NCI-H510A treated with DMSO at 0.1 percent for 48 hours (cell line): ENCODE results near the gene FNBP1.

Experiments
- DNase-seq: peaks from one replicate; lab custom pipeline; 2025; lab: John Stamatoyannopoulos, UW

FNBP1 gene

DNA sequence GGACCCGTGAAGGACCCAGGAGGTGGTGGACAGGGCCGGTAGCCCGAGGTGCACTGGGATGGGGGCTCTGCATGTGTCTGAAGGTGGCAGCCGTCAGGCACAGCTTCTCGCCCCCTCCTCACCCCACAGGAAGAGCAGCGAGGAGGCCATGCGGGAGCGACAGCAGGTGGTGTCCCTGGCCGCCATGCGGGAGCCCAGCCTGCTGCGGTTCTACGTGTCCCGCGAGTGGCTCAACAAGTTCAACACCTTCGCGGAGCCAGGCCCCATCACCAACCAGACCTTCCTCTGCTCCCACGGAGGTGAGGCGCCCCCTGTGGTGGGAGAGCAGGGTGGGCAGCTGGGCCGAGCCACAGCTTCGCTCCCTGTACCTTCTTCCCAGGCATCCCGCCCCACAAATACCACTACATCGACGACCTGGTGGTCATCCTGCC is 167.8 kb downstream of the FNBP1 start:
- DNase-seq = no peak

DNA sequence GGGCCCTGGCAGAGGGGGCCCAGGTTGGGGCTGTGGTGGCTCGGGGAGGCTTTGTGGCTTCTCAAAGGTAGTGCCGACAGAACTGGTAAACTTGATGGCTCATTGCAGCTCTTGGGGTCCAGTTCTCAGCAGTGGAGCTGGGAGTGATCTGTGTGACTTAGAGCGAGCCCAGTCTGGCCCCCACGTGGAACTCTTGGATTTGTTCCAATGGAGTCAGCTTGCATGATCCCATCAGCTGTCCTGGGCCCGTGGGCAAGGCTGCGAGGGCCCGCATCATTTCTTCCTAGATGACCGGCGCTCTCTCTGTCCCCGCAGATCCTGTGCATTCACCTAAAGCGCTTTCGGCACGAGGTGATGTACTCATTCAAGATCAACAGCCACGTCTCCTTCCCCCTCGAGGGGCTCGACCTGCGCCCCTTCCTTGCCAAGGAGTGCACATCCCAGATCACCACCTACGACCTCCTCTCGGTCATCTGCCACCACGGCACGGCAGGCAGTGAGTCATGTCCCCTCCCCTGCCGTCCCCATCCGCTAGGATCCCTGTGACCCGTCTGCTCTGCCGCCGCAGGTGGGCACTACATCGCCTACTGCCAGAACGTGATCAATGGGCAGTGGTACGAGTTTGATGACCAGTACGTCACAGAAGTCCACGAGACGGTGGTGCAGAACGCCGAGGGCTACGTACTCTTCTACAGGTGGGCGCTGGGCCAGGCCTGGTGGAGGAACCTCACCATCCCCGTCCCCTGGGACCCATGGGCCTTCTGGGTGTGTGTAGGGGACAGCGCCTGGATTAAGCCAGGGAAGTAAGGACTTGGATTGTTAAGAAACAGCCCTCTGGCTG is 168.5 kb downstream of the FNBP1 start:
- DNase-seq = no peak

- DNase-seq = no peak
Measured at GRCh38 chr9:129873563-129874190, 169.3 kb downstream of the FNBP1 start.

DNA sequence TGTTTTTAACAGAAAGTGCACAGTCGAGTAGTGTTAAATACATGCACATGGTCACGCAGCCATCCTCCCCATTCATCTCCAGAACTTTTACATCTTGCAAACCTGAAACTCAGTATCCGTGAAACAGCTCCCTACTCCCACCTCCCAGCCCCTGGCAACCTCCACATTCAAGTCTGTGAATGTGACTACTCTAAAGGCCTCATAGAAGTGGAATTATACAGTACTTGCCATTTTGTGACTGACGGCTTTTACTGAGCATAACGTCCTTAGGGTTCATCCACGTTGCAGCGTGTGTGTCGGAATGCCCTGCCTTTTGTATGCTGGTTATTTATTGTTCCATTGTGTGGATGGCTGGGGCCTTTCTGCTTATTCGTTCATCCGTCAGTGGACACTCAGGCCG is 171.9 kb downstream of the FNBP1 start:
- DNase-seq = no peak

GRCh38 chr9:129869585-129870501 is 173.1 kb downstream of the FNBP1 start:
- no peak for DNase-seq

DNA sequence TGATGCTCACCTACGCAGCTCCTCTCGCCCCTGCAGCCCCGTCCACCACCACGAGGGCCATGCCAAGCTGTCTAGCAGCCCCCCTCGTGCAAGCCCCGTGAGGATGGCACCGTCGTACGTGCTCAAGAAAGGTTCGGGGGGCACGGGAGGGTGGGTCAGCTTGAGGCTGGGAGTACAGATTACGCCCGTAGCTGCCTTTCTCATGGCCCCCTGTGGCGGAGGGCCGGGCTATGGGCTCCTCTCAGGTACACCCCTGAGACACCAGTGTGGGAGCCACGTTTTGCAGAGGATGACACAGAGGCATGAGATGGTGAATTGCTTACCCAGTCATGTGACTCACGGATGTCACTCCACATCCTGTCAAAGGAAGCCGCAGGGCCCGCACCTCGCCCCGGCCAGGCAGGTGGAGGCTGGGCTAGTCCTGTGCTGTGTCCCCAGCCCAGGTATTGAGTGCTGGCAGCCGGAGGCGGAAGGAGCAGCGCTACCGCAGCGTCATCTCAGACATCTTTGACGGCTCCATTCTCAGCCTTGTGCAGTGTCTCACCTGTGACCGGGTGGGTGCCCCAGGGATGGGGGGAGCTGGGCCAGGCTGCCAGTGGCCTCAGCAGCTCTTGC is 174.0 kb downstream of the FNBP1 start:
- DNase-seq = no peak

DNA sequence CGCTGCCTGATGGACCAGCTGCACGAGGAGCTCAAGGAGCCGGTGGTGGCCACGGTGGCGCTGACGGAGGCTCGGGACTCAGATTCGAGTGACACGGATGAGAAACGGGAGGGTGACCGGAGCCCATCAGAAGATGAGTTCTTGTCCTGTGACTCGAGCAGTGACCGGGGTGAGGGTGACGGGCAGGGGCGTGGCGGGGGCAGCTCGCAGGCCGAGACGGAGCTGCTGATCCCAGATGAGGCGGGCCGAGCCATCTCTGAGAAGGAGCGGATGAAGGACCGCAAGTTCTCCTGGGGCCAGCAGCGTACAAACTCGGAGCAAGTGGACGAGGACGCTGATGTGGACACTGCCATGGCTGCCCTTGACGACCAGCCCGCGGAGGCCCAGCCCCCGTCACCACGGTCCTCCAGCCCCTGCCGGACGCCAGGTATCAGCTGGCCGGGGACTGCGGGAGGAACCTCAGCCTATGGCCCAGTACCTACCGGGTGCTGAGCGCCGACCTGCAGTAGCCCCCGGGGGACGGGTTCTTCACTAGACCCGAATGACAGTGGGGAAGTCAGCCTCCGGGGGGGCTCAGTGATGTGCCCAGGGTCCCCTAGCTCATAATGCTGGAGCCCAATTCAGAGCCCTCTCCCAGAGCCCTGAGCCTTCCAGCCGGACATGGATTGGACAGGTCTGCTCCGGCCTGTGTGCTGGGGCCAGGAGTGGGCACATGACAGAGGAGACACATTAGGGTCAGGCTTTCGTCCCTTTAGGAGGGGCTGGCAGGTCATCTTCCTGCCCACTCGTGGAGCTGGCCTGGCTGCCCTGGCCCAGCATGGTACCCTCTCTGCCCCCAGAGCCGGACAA is 174.7 kb downstream of the FNBP1 start:
- no peak for DNase-seq

GRCh38 chr9:129867136-129868022 is 175.6 kb downstream of the FNBP1 start:
- DNase-seq = no peak

DNA sequence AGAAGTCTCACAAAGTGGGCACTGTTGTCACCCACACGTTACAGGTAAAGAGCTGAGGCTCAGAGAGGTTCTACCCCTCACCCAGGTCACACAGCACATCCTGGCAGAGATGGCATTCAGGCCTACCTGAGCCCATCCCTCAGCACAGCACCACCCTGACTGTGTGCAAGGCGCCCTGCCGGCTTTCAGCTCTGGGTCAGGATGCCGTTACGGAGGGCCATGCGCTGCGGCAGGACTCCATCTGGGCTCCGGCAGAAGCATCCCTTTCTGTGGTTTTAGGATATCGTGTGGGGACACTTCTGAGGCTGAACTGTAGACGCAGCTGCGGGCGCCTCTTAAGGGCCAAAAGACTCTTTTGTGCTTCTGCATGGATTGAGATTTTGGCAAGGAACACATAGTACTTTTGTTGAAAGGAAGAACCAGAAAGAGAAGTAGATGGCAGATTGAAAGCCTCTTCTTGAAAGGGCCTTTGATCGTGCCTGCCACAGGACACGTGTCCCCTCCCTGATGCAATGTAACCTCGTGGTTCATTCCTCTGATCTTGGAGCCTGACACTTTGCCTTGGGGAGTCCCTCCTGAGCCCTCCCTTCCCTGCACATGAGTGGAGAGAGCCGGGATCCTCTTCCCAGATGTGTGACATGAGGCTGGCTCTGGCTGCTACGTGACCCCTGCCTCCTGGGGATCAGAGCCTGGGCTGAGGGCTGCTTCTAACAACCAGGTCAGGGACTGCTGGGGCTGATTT is 176.4 kb downstream of the FNBP1 start:
- no peak for DNase-seq

DNA sequence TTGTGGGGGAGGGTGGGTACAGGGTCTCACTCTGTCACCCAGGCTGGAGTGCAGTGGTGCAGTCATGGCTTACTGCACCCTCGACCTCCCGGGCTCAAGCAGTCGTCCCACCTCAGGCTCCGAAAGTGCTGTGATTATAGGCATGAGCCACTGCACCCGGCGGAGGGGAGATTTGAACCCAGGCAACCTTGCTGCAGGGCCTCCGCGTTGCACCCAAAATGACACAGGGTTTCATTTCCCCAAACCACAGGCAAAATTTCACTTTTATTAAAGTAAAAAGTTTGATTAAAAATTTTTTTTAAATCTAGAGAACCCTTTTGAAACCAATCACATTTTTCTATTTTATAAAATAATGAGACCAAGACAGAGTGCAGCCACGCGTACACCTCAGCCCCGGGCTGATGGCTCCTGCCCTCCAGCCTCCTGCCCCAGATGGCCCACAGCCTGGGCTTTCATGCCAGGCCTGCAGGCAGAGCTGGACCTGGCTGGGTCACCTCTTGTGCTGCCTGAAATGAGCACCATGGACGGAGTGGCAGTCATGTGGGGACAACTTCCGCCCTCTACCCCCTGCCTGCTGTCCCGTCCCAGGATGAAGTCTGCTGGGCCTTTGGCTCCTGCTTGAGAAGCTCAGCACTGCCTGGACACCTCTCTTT is 177.2 kb downstream of the FNBP1 start:
- no peak for DNase-seq

- DNase-seq = no peak
Measured at GRCh38 chr9:129864991-129865647, 177.9 kb downstream of the FNBP1 start.

GRCh38 chr9:129863059-129863690 is 179.8 kb downstream of the FNBP1 start:
- DNase-seq = no peak

GRCh38 chr9:129861447-129861827 is 181.6 kb downstream of the FNBP1 start:
- no peak for DNase-seq

DNA sequence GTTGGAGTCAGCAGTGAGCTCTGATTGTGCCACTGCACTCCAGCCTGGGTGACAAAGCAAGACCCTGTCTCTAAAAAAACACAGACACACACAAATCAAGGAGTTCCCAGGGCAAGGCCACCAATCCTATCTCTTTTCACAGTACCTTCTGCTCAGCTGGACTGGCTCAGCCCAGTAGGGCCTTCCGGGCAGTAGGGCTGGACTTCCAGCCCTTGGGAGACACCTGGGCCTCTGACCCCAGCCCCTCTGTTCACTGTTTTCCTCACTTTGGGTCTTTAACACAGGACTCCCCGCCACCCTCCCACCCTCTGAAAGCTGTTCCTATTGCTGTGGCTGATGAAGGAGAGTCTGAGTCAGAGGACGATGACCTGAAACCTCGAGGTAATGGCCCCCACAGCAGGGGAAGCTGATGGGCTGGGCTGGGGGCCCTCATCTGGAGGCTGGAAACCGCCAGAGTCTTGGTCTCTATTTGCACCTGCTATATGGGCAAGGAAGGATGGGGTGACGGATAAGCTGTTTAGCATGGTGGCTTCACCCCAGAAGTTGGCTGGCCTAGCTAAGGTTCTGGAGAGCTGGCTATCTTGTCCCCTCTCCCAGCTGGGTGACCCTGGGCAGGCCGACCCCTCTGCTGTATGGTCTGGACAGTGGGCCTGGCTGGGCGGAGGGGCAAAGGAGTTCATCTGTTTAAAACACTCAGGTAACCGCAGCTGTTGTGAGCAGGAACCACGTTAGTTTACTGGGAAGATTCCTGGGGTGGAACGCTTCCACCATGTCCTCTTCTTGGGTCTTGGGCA is 182.1 kb downstream of the FNBP1 start:
- no peak for DNase-seq

- no peak for DNase-seq
Measured at GRCh38 chr9:129858167-129858962, 184.6 kb downstream of the FNBP1 start.

GRCh38 chr9:129857207-129857606 is 185.8 kb downstream of the FNBP1 start:
- no peak for DNase-seq
